ENCODE results near the gene SLC52A3.

Gene SLC52A3

GRCh38 chr20:757506-757905, 10.8 kb downstream of the SLC52A3 start:
- H3K27me3 ChIP-seq (replicated peaks; ENCODE audit: insufficient read depth, low read length): peaks cover 19% of the 10 kb centered on the region
- H3K27ac ChIP-seq (ENCODE audit: low read length): no peak overlapping the region
- no peak for TF ChIP-seq EZH2phosphoT487 (IDR thresholded peaks at IDR 0.05; ENCODE audit: low read length)
- no peak for TF ChIP-seq CTCF (IDR thresholded peaks at IDR 0.05; ENCODE audit: low read length)
- no peak for TF ChIP-seq EZH2 (optimal IDR thresholded peaks at IDR 0.05; ENCODE audit: low read depth, low read length)
- no peaks in the 10 kb centered on the region for H3K79me2 ChIP-seq (ENCODE audit: low read length)
- no peaks in the 10 kb centered on the region for H3K9me3 ChIP-seq (replicated peaks; ENCODE audit: insufficient read depth, low read length)
- no peaks in the 10 kb centered on the region for H3K9me2 ChIP-seq (replicated peaks; ENCODE audit: insufficient read depth, low read length)
- no peaks in the 10 kb centered on the region for H3F3A ChIP-seq (ENCODE audit: insufficient read depth, low read length)
- no peaks in the 10 kb centered on the region for H3K36me3 ChIP-seq (replicated peaks; ENCODE audit: insufficient read depth, low read length)
- H2AFZ ChIP-seq (ENCODE audit: low read length): no peak overlapping the region
- 0 out of 2 replicates have a peak, but pooled peaks cover 2% of the 10 kb centered on the region for H3K4me1 ChIP-seq (ENCODE audit: low read length)
- H3K4me2 ChIP-seq (ENCODE audit: low read depth, low read length): no peak overlapping the region
- no peak for DNase-seq
- H3K4me3 ChIP-seq (ENCODE audit: low read length): no peak overlapping the region
- no peak overlapping the region for H3K9ac ChIP-seq (ENCODE audit: low read length)
- no peaks in the 10 kb centered on the region for H4K20me1 ChIP-seq (ENCODE audit: insufficient read depth, low read length)

- H3K27me3 ChIP-seq (replicated peaks; ENCODE audit: insufficient read depth, low read length): peaks cover 19% of the 10 kb centered on the region
- H3K4me3 ChIP-seq (ENCODE audit: low read length): no peak overlapping the region
- H3F3A ChIP-seq (ENCODE audit: insufficient read depth, low read length): no peaks in the 10 kb centered on the region
- no peaks in the 10 kb centered on the region for H3K36me3 ChIP-seq (replicated peaks; ENCODE audit: insufficient read depth, low read length)
- H3K27ac ChIP-seq (ENCODE audit: low read length): no peak overlapping the region
- no peaks in the 10 kb centered on the region for H3K9me3 ChIP-seq (replicated peaks; ENCODE audit: insufficient read depth, low read length)
- H3K9ac ChIP-seq (ENCODE audit: low read length): no peak overlapping the region
- no peak overlapping the region for H2AFZ ChIP-seq (ENCODE audit: low read length)
- H4K20me1 ChIP-seq (ENCODE audit: insufficient read depth, low read length): no peaks in the 10 kb centered on the region
- no peak overlapping the region for H3K4me2 ChIP-seq (ENCODE audit: low read depth, low read length)
- no peaks in the 10 kb centered on the region for H3K9me2 ChIP-seq (replicated peaks; ENCODE audit: insufficient read depth, low read length)
- 0 out of 2 replicates have a peak, but pooled peaks cover 2% of the 10 kb centered on the region for H3K4me1 ChIP-seq (ENCODE audit: low read length)
- no peak for DNase-seq
- TF ChIP-seq EZH2phosphoT487 (IDR thresholded peaks at IDR 0.05; ENCODE audit: low read length) (no peak), EZH2 (optimal IDR thresholded peaks at IDR 0.05; ENCODE audit: low read depth, low read length) (no peak), CTCF (IDR thresholded peaks at IDR 0.05; ENCODE audit: low read length) (no peak)
- no peaks in the 10 kb centered on the region for H3K79me2 ChIP-seq (ENCODE audit: low read length)
Measured at GRCh38 chr20:755941-756340, 12.4 kb downstream of the SLC52A3 start.

- H3K4me2 ChIP-seq (ENCODE audit: low read depth, low read length): no peak overlapping the region
- H3K79me2 ChIP-seq (ENCODE audit: low read length): no peaks in the 10 kb centered on the region
- no peak overlapping the region for H3K27ac ChIP-seq (ENCODE audit: low read length)
- no peaks in the 10 kb centered on the region for H3K36me3 ChIP-seq (replicated peaks; ENCODE audit: insufficient read depth, low read length)
- no peak overlapping the region for H3K9ac ChIP-seq (ENCODE audit: low read length)
- H3K9me2 ChIP-seq (replicated peaks; ENCODE audit: insufficient read depth, low read length): no peaks in the 10 kb centered on the region
- no peaks in the 10 kb centered on the region for H3K4me1 ChIP-seq (ENCODE audit: low read length)
- H2AFZ ChIP-seq (ENCODE audit: low read length): no peak overlapping the region
- H3K9me3 ChIP-seq (replicated peaks; ENCODE audit: insufficient read depth, low read length): no peaks in the 10 kb centered on the region
- H3K4me3 ChIP-seq (ENCODE audit: low read length): no peak overlapping the region
- H4K20me1 ChIP-seq (ENCODE audit: insufficient read depth, low read length): no peaks in the 10 kb centered on the region
- H3K27me3 ChIP-seq (replicated peaks; ENCODE audit: insufficient read depth, low read length): peaks cover 9% of the 10 kb centered on the region
- no peak for DNase-seq
- no peaks in the 10 kb centered on the region for H3F3A ChIP-seq (ENCODE audit: insufficient read depth, low read length)
- TF ChIP-seq EZH2 (optimal IDR thresholded peaks at IDR 0.05; ENCODE audit: low read depth, low read length): no peak
- TF ChIP-seq CTCF (IDR thresholded peaks at IDR 0.05; ENCODE audit: low read length): no peak
- no peak for TF ChIP-seq EZH2phosphoT487 (IDR thresholded peaks at IDR 0.05; ENCODE audit: low read length)
Measured at GRCh38 chr20:754904-755303, 13.4 kb downstream of the SLC52A3 start.
